SK-N-SH (cell line): Measurements from ENCODE around the gene ACTR8.

Source experiments
- SMC3 ChIP-seq: IDR thresholded peaks from 2 replicates; pipeline ENCODE4 v1.6.1; 2012; ENCODE audit warnings: low read depth, low read length, improper control_type of control experiment
- YY1 ChIP-seq: IDR thresholded peaks from 2 replicates; pipeline ENCODE4 v1.4.0; 2012; ENCODE audit warnings: low read depth, mild to moderate bottlenecking
- TF ChIP-seq, protein P1 (sequence below): IDR thresholded peaks from 2 replicates; pipeline ENCODE4 v1.6.1; 2012; ENCODE audit warnings: mild to moderate bottlenecking, low read depth, low read length, moderate library complexity
- TF ChIP-seq, protein P2 (sequence below): fragments of 200-600 bp; sonication (generic); IDR thresholded peaks from 2 replicates; pipeline ENCODE4 v1.6.1; 2017; ENCODE audit warnings: antibody characterized with exemption, mild to moderate bottlenecking, moderate library complexity

DNA sequence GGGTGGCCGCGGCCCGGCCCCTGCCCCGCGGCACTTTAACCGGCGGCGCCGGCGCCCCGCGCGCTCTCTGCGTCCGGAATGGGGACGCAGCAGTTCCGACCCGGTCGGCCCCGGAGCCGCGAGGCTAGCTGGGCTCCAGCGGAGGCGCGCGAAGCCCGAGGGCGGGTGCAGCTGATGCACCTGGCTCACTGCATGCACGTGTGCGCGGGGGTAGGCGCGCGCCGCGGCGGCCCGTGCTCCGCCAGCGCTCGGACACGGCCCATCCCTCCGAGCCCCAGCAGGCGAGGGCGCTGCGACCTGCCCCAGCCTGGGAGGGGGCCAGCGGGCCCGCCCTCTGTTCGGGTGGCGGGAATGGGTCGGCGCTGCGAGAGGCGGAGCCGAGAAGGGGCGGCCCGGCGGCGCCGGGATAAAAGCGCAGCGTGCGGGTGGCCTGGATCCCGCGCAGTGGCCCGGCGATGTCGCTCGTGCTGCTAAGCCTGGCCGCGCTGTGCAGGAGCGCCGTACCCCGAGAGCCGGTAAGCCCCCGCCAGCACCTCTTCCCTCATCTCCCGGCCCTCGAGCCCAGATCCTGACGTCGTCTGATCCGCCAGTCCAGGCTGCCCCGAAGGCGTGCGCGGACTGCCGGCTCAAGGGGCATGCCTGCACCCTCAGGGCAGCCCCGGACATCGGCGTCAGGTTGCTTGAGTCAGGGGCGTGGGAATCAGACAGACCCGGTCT, 35.7 kb downstream of the ACTR8 start, which contains the start of the genes CHDH and IL17RB:
- TF ChIP-seq, protein P1, sequence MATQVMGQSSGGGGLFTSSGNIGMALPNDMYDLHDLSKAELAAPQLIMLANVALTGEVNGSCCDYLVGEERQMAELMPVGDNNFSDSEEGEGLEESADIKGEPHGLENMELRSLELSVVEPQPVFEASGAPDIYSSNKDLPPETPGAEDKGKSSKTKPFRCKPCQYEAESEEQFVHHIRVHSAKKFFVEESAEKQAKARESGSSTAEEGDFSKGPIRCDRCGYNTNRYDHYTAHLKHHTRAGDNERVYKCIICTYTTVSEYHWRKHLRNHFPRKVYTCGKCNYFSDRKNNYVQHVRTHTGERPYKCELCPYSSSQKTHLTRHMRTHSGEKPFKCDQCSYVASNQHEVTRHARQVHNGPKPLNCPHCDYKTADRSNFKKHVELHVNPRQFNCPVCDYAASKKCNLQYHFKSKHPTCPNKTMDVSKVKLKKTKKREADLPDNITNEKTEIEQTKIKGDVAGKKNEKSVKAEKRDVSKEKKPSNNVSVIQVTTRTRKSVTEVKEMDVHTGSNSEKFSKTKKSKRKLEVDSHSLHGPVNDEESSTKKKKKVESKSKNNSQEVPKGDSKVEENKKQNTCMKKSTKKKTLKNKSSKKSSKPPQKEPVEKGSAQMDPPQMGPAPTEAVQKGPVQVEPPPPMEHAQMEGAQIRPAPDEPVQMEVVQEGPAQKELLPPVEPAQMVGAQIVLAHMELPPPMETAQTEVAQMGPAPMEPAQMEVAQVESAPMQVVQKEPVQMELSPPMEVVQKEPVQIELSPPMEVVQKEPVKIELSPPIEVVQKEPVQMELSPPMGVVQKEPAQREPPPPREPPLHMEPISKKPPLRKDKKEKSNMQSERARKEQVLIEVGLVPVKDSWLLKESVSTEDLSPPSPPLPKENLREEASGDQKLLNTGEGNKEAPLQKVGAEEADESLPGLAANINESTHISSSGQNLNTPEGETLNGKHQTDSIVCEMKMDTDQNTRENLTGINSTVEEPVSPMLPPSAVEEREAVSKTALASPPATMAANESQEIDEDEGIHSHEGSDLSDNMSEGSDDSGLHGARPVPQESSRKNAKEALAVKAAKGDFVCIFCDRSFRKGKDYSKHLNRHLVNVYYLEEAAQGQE, result no peak
- TF ChIP-seq, protein P2, sequence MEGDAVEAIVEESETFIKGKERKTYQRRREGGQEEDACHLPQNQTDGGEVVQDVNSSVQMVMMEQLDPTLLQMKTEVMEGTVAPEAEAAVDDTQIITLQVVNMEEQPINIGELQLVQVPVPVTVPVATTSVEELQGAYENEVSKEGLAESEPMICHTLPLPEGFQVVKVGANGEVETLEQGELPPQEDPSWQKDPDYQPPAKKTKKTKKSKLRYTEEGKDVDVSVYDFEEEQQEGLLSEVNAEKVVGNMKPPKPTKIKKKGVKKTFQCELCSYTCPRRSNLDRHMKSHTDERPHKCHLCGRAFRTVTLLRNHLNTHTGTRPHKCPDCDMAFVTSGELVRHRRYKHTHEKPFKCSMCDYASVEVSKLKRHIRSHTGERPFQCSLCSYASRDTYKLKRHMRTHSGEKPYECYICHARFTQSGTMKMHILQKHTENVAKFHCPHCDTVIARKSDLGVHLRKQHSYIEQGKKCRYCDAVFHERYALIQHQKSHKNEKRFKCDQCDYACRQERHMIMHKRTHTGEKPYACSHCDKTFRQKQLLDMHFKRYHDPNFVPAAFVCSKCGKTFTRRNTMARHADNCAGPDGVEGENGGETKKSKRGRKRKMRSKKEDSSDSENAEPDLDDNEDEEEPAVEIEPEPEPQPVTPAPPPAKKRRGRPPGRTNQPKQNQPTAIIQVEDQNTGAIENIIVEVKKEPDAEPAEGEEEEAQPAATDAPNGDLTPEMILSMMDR, result no peak
- TF ChIP-seq SMC3 (no peak), YY1 (no peak)
